OCI-LY3 (cell line): ENCODE results near the gene CCDC154.

Source experiments
- H2AFZ ChIP-seq: fragments of 200-600, 300-600 bp; shearing (Covaris generic); 2 replicates; pipeline ENCODE4 v1.6.0; 2014; ENCODE audit warnings: antibody characterized with exemption, low read depth, low read length
- H3K27ac ChIP-seq: fragments of 200-600, 300-600 bp; sonication (generic); 2 replicates; pipeline ENCODE4 v1.5.1; 2014; ENCODE audit warnings: mild to moderate bottlenecking, low read length, moderate library complexity, mixed read lengths
- H3K27me3 ChIP-seq: fragments of 200-600, 300-600 bp; sonication (generic); 2 replicates; pipeline ENCODE4 v1.6.1; 2014; ENCODE audit warnings: low read depth, low read length, mixed read lengths
- H3K36me3 ChIP-seq: fragments of 200-600, 300-600 bp; sonication (generic); replicated peaks from 2 replicates; pipeline ENCODE3; 2014; ENCODE audit warnings: low read depth, low read length, mixed read lengths
- H3K4me1 ChIP-seq: fragments of 300-600, 200-600 bp; sonication (generic); 2 replicates; pipeline ENCODE4 v1.6.1; 2014; ENCODE audit warnings: low read length, mixed read lengths
- H3K4me2 ChIP-seq: fragments of 200-600, 300-600 bp; sonication (generic); 2 replicates; pipeline ENCODE4 v1.6.1; 2014; ENCODE audit warnings: low read length, mixed read lengths
- H3K4me3 ChIP-seq: fragments of 300-600, 200-600 bp; sonication (generic); 2 replicates; pipeline ENCODE4 v1.5.1; 2014; ENCODE audit warnings: antibody characterized with exemption, mild to moderate bottlenecking, low read length, moderate library complexity
- H3K79me2 ChIP-seq: fragments of 300-600, 200-600 bp; shearing (Covaris generic); 2 replicates; pipeline ENCODE4 v1.6.1; 2014; ENCODE audit warnings: mild to moderate bottlenecking, low read length, mixed read lengths
- H3K9ac ChIP-seq: fragments of 300-600, 200-600 bp; shearing (Covaris generic); 2 replicates; pipeline ENCODE4 v1.6.0; 2014; ENCODE audit warnings: mild to moderate bottlenecking, low read length, moderate library complexity
- H3K9me3 ChIP-seq: fragments of 200-600, 300-600 bp; shearing (Covaris generic); 2 replicates; pipeline ENCODE4 v1.6.1; 2014; ENCODE audit warnings: low read length, mixed read lengths; ENCODE audit not compliant: insufficient read depth
- H4K20me1 ChIP-seq: fragments of 200-600, 300-600 bp; sonication (generic); 2 replicates; pipeline ENCODE4 v1.6.1; 2016; ENCODE audit warnings: low read length, mixed read lengths; ENCODE audit not compliant: insufficient read depth
- EZH2phosphoT487 ChIP-seq: fragments of 200-600 bp; shearing (Covaris generic); IDR thresholded peaks from 2 replicates; pipeline ENCODE4 v1.6.1; 2018; ENCODE audit warnings: antibody characterized with exemption, mixed run types, low read depth
- TF ChIP-seq, protein P1 (sequence below): fragments of 200-600, 300-600 bp; sonication (generic); IDR thresholded peaks from 2 replicates; pipeline ENCODE4 v1.5.1; 2014; ENCODE audit warnings: antibody characterized with exemption, low read length, low read depth

Gene CCDC154

GRCh38 chr16:1451702-1452392, 7.5 kb upstream of the CCDC154 start:
- H3K79me2 ChIP-seq, result no peaks in the 10 kb centered on the region
- H3K4me1 ChIP-seq, result no peaks in the 10 kb centered on the region
- no peaks in the 10 kb centered on the region for H3K36me3 ChIP-seq
- no peak overlapping the region for H2AFZ ChIP-seq
- H3K4me2 ChIP-seq, result no peak overlapping the region
- H4K20me1 ChIP-seq, result no peaks in the 10 kb centered on the region
- no peak overlapping the region for H3K9ac ChIP-seq
- no peaks in the 10 kb centered on the region for H3K9me3 ChIP-seq
- TF ChIP-seq, protein P1, sequence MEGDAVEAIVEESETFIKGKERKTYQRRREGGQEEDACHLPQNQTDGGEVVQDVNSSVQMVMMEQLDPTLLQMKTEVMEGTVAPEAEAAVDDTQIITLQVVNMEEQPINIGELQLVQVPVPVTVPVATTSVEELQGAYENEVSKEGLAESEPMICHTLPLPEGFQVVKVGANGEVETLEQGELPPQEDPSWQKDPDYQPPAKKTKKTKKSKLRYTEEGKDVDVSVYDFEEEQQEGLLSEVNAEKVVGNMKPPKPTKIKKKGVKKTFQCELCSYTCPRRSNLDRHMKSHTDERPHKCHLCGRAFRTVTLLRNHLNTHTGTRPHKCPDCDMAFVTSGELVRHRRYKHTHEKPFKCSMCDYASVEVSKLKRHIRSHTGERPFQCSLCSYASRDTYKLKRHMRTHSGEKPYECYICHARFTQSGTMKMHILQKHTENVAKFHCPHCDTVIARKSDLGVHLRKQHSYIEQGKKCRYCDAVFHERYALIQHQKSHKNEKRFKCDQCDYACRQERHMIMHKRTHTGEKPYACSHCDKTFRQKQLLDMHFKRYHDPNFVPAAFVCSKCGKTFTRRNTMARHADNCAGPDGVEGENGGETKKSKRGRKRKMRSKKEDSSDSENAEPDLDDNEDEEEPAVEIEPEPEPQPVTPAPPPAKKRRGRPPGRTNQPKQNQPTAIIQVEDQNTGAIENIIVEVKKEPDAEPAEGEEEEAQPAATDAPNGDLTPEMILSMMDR, result no peak
- no peak for TF ChIP-seq EZH2phosphoT487
- no peak overlapping the region for H3K4me3 ChIP-seq
- H3K27me3 ChIP-seq, result no peaks in the 10 kb centered on the region
- H3K27ac ChIP-seq, result no peak overlapping the region

DNA sequence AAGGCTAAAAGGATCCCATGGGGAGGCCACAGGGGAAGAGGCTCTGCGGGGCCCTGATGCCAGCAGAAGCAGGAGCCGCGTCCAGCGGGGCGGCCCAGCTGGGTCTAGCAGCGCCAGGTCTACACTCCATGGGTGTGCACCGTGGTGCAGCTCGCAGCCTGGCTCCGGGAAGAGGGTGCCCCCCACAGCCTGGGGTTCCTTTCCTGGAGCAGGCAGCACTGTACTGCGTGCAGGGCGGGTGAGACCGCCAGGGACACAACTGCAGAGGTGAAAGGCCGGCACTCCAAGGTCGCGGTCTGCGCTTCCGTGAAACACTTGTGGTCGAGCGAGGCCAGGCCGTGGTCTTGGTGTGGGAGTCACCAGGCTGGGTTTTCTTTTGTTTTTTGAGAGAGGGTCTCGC, 6.5 kb upstream of the CCDC154 start:
- H3K9ac ChIP-seq, result no peak overlapping the region
- H3K27ac ChIP-seq, result no peak overlapping the region
- no peaks in the 10 kb centered on the region for H3K4me1 ChIP-seq
- no peak overlapping the region for H3K4me3 ChIP-seq
- no peaks in the 10 kb centered on the region for H4K20me1 ChIP-seq
- no peaks in the 10 kb centered on the region for H3K36me3 ChIP-seq
- H2AFZ ChIP-seq, result no peak overlapping the region
- no peaks in the 10 kb centered on the region for H3K79me2 ChIP-seq
- H3K9me3 ChIP-seq, result no peaks in the 10 kb centered on the region
- no peak overlapping the region for H3K4me2 ChIP-seq
- H3K27me3 ChIP-seq, result no peaks in the 10 kb centered on the region
- TF ChIP-seq, protein P1, result no peak
- TF ChIP-seq EZH2phosphoT487, result no peak

- no peak overlapping the region for H3K4me2 ChIP-seq
- H3K79me2 ChIP-seq, result no peaks in the 10 kb centered on the region
- H3K9me3 ChIP-seq, result no peaks in the 10 kb centered on the region
- TF ChIP-seq, protein P1, result no peak
- no peak for TF ChIP-seq EZH2phosphoT487
- H3K4me3 ChIP-seq, result no peak overlapping the region
- no peak overlapping the region for H3K27ac ChIP-seq
- H3K36me3 ChIP-seq, result no peaks in the 10 kb centered on the region
- no peaks in the 10 kb centered on the region for H3K27me3 ChIP-seq
- no peak overlapping the region for H2AFZ ChIP-seq
- H3K9ac ChIP-seq, result no peak overlapping the region
- H3K4me1 ChIP-seq, result no peaks in the 10 kb centered on the region
- no peaks in the 10 kb centered on the region for H4K20me1 ChIP-seq
These were observed 5.9 kb upstream of the CCDC154 start for GRCh38 chr16:1450218-1450617.

GRCh38 chr16:1449201-1449788, 4.9 kb upstream of the CCDC154 start:
- Histone ChIP-seq H4K20me1 (no peaks in the 10 kb centered on the region), H3K4me3 (no peak overlapping the region), H3K79me2 (no peaks in the 10 kb centered on the region), H3K27ac (no peak overlapping the region), H2AFZ (no peak overlapping the region), H3K4me1 (no peaks in the 10 kb centered on the region), H3K9ac (no peak overlapping the region), H3K4me2 (no peak overlapping the region), H3K27me3 (no peaks in the 10 kb centered on the region), H3K36me3 (no peaks in the 10 kb centered on the region), H3K9me3 (no peaks in the 10 kb centered on the region)
- TF ChIP-seq, protein P1, result no peak
- TF ChIP-seq EZH2phosphoT487, result no peak
